Stimulated activated CD8-positive, alpha-beta memory T cell treated with anti-CD3 and anti-CD28 coated beads, Interleukin-15, amount 100 ng/mL, for 48 hours (primary cell): Measurements from ENCODE around the gene CBARP.

Experiments
- DNase-seq, 2 donors: peaks; one replicate each; pipeline ENCODE4 v3.0.0-alpha.2; 2020; ENCODE audit warnings: low read depth in 2 of 2

Gene CBARP

GRCh38 chr19:1237754-1238368 lies at the start of gene CBARP:
TSS of gene CBARP (minus strand) at chr19:1238005. CDS start at chr19:1236100, 1,905 bp downstream.
- DNase-seq, result no peak

- no peak for DNase-seq
Measured at GRCh38 chr19:1286487-1287353, 48.9 kb upstream of the CBARP start.

GRCh38 chr19:1285737-1286360 lies 48.0 kb upstream of the CBARP start, which contains the start of gene EFNA2:
TSS of gene EFNA2 (plus strand) at chr19:1285873. CDS start at chr19:1286169, 296 bp downstream.
- no peak for DNase-seq

GRCh38 chr19:1284979-1285736 lies 47.4 kb upstream of the CBARP start:
- DNase-seq, result no peak

- no peak for DNase-seq
Measured at GRCh38 chr19:1284293-1284978, 46.6 kb upstream of the CBARP start.

GRCh38 chr19:1283917-1284292 lies 46.1 kb upstream of the CBARP start:
- no peak for DNase-seq

GRCh38 chr19:1283207-1283916 lies 45.6 kb upstream of the CBARP start:
- no peak for DNase-seq

GRCh38 chr19:1282588-1283206 lies 44.9 kb upstream of the CBARP start:
- DNase-seq, result no peak

- DNase-seq, result no peak
Measured at GRCh38 chr19:1281569-1282287, 43.9 kb upstream of the CBARP start.

GRCh38 chr19:1280636-1281568 lies 43.1 kb upstream of the CBARP start:
- no peak for DNase-seq

- DNase-seq, result peak in 1 of 2 donors; percentile 69
Measured at GRCh38 chr19:1279782-1280341, 42.1 kb upstream of the CBARP start.

GRCh38 chr19:1278713-1279660 lies 41.2 kb upstream of the CBARP start:
- no peak for DNase-seq

- no peak for DNase-seq
Measured at GRCh38 chr19:1278074-1278473, 40.3 kb upstream of the CBARP start.

GRCh38 chr19:1277061-1277460 lies 39.3 kb upstream of the CBARP start:
- DNase-seq, result no peak

GRCh38 chr19:1276628-1277022 lies 38.8 kb upstream of the CBARP start:
- DNase-seq, result no peak

- DNase-seq, result no peak
Measured at GRCh38 chr19:1275976-1276627, 38.3 kb upstream of the CBARP start.
